ENCODE results near the gene SSBP2. TPM values are rescaled to one million over a fixed set of nuclear protein-coding genes. Genes with fewer than 3 reads are reported as not detected.
A peak's percentile ranks its signal among the peaks of the same experiment; 100 is the strongest.

The SSBP2 gene
- total RNA-seq, 2 donors from 2014 or later: 18.1 to 31.4 TPM

- Histone ChIP-seq H3K4me3 (no peak overlapping the region), H3K36me3 (replicated peaks in 1 of 2; ENCODE audit: insufficient read depth in 1 of 2, low read depth in 2 of 2) (no peaks in the 10 kb centered on the region), H3K9me3 (no peaks in the 10 kb centered on the region), H3K4me1 (peaks cover 4% of the 10 kb centered on the region), H3K27me3 (no peaks in the 10 kb centered on the region), H3K27ac (no peak overlapping the region)
- WGBS, 2 donors: 95 to 97% methylated on average over 1 of the region's 1 CpG
- DNase-seq (peak in 1 of 4 donors; percentile 11), ATAC-seq (no peak)
- no peak for TF ChIP-seq POLR2A (IDR thresholded peaks at IDR 0.05)
- TF ChIP-seq, protein P1, sequence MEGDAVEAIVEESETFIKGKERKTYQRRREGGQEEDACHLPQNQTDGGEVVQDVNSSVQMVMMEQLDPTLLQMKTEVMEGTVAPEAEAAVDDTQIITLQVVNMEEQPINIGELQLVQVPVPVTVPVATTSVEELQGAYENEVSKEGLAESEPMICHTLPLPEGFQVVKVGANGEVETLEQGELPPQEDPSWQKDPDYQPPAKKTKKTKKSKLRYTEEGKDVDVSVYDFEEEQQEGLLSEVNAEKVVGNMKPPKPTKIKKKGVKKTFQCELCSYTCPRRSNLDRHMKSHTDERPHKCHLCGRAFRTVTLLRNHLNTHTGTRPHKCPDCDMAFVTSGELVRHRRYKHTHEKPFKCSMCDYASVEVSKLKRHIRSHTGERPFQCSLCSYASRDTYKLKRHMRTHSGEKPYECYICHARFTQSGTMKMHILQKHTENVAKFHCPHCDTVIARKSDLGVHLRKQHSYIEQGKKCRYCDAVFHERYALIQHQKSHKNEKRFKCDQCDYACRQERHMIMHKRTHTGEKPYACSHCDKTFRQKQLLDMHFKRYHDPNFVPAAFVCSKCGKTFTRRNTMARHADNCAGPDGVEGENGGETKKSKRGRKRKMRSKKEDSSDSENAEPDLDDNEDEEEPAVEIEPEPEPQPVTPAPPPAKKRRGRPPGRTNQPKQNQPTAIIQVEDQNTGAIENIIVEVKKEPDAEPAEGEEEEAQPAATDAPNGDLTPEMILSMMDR (IDR thresholded peaks at IDR 0.05): no peak
- intact Hi-C loops (cut with DNase I): no loop called here
Observed at GRCh38 chr5:81544351-81545018, 206.4 kb downstream of the SSBP2 start.

GRCh38 chr5:81542242-81542641 lies 208.7 kb downstream of the SSBP2 start:
- Histone ChIP-seq H3K4me1 (peaks cover 4% of the 10 kb centered on the region), H3K9me3 (no peaks in the 10 kb centered on the region), H3K27me3 (no peaks in the 10 kb centered on the region), H3K4me3 (no peak overlapping the region), H3K36me3 (replicated peaks in 1 of 2; ENCODE audit: insufficient read depth in 1 of 2, low read depth in 2 of 2) (no peaks in the 10 kb centered on the region), H3K27ac (no peak overlapping the region)
- intact Hi-C loops (cut with DNase I): no loop called here
- 94 to 97% methylated on average over 1 of the region's 1 CpG for WGBS, 2 donors
- no peak for DNase-seq
- TF ChIP-seq, protein P1 (IDR thresholded peaks at IDR 0.05): no peak
- TF ChIP-seq POLR2A (IDR thresholded peaks at IDR 0.05): no peak
- no peak for ATAC-seq

GRCh38 chr5:81537905-81538547 lies 212.9 kb downstream of the SSBP2 start:
- Histone ChIP-seq H3K27me3 (no peaks in the 10 kb centered on the region), H3K27ac (no peak overlapping the region), H3K36me3 (replicated peaks in 1 of 2; ENCODE audit: insufficient read depth in 1 of 2, low read depth in 2 of 2) (no peaks in the 10 kb centered on the region), H3K4me1 (peaks cover 16% of the 10 kb centered on the region), H3K9me3 (no peaks in the 10 kb centered on the region), H3K4me3 (no peak overlapping the region)
- 75 to 78% methylated on average over 4 of the region's 4 CpGs for WGBS, 2 donors
- ATAC-seq (no peak), DNase-seq (no peak)
- TF ChIP-seq, protein P1 (IDR thresholded peaks at IDR 0.05): no peak
- TF ChIP-seq POLR2A (IDR thresholded peaks at IDR 0.05): no peak
- intact Hi-C loops (cut with DNase I): no loop called here

- TF ChIP-seq, protein P1 (IDR thresholded peaks at IDR 0.05): no peak
- TF ChIP-seq POLR2A (IDR thresholded peaks at IDR 0.05): no peak
- DNase-seq (no peak), ATAC-seq (no peak)
- H3K27me3 ChIP-seq: no peaks in the 10 kb centered on the region
- peak overlapping the region in 2 of 4 donors; percentile 13 to 53 for H3K27ac ChIP-seq
- intact Hi-C loops (cut with DNase I): no loop called here
- H3K9me3 ChIP-seq: no peaks in the 10 kb centered on the region
- H3K4me3 ChIP-seq: no peak overlapping the region
- 62 to 71% methylated on average over 1 of the region's 1 CpG for WGBS, 2 donors
- peaks cover 16% of the 10 kb centered on the region for H3K4me1 ChIP-seq
- no peaks in the 10 kb centered on the region for H3K36me3 ChIP-seq (replicated peaks in 1 of 2; ENCODE audit: insufficient read depth in 1 of 2, low read depth in 2 of 2)
Observed at GRCh38 chr5:81534441-81534840, 216.5 kb downstream of the SSBP2 start.
